CD4-positive, alpha-beta T cell treated with Interleukin-6 at 100 ng/mL for 8 hours (primary cell): ENCODE results near the gene RBM12.
A peak's percentile ranks its signal among the peaks of the same experiment; 100 is the strongest.
"Not testable (repeated sequence)": the region's sequence is repeated elsewhere in the genome, so short reads cannot be mapped to it uniquely, and the experiment has no call there.

Experiments used
- DNase-seq: peaks from one replicate; pipeline ENCODE4 v3.0.0-alpha.2; 2020; ENCODE audit warnings: mixed read lengths, low spot score

RBM12 gene

DNA sequence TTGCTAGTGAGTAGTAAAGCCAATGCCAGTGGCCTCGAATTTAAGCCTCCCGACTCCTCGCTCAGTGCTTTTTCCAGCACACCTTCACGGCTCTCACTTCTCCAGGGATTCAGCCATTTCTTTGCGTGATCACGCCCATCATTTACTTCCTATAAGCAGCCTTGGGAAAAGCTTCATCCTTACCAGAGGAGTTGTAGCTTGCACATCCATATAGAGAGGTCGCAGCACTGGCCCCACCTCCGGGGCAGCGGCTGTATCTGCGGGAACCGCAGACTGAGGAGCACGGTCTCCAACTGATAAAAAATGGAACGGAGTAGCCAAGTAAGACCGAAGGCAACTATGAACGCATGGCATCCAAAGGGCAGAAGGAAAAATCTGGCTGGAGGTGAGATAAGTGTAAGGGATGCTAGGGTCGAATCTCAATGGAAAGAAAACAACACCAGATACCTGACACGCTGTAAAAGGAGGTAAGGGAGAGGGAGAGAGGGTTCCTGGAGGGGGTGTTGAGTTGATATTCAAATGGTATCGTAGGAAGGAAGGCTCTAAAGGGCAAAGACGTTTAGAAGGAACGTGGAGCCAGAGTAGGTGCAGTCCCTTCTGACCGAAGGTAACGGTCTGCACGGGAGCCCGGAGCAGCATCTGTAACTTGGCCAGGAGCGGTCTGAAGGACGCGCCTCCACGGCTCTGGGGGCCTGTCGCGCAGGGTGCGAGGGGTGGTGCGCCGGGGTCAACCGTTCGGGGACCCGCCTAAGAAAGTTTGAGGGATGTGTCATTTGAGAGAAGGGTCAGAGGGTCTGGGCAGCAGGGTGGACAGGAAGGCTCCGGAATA lies 33.8 kb upstream of the RBM12 start:
- no peak for DNase-seq

DNA sequence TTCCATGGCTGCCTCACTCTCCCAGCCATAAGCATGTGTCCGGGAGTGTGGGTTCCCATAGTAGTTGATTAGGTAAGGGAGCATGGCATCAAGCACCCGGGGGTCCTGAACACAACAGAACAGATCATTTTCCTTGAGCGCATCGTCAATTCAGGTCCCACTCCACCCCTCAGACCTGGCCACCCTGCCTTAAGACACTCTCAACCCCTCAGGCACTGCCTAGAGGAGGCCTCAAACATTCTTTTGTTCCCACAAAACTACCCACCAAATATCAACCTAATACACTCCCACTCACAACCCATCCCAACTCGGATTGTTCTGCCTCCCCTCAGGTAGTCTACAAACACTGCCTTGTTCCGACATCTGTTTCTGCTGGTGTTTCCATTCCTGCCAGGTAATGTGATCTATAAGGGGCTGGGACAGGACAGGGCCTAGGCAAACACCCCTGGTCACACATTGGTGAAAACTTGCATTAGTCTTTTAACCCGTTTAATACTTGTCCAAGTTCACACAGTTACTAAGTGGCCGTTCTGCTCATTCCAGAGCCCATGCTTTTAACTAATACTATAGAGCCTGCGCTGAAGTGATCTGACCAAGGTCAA lies 33.1 kb upstream of the RBM12 start:
- DNase-seq = no peak

DNA sequence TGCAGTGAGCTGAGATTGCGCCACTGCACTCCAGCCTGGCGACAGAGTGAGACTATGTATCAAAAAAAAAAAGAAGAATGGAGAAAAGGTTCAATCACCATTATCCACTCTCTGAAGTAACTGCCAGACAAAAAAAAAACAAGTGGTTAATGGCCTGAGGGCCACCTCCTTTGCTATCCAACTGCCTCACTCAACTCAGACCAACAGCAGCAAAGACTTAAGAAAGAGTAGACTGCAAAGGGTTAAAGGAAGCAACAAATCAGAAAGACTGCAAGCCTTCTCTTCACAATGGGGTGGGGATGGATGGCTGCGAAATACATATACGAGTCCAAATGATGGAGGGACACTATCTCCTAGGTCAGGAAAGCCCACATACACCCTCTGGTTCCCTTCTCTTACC lies 31.3 kb upstream of the RBM12 start:
- DNase-seq = no peak

DNA sequence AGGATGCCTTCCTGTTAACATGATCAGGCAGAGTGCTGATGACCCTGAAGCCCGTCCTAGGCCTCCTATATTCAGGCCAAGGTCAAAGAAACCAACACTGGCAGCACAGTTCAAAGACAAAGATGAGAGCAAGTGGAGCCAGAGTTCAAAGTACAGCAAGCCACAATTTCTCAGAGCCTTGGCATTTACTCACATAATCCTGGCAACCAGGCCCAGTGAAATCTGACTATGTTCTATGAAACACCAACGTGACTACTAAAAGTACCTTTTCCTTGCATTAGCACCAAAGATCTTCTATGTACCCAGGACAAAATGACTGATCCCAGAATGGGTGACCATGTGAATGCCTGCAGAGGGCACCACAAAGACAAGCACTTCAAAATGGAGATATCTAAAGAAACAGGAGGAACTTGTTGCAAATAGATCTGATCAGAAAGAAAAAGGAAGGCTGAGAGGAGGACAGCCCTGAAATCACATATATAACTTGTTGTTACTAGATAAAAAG lies 30.6 kb upstream of the RBM12 start:
- DNase-seq = no peak

DNA sequence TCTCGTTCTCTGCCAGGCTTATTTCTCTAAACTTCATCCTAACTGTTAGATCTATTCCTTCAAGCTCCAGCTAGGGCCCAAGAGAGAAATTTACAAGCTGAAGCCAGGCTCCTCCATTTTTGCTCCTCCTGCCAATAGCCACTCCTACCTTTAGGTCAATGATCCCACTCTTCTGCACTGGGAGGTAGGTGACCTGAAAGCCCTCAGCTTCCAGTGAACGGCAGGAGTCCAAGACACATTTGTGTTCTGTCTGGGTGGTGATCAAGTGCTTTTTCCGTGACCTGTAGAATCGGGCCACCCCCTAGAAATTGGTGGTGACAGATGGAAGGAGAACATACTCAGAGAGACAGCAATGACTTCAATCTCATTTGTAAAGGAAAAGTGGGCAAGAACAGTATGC lies 25.6 kb upstream of the RBM12 start:
- DNase-seq = no peak

DNA sequence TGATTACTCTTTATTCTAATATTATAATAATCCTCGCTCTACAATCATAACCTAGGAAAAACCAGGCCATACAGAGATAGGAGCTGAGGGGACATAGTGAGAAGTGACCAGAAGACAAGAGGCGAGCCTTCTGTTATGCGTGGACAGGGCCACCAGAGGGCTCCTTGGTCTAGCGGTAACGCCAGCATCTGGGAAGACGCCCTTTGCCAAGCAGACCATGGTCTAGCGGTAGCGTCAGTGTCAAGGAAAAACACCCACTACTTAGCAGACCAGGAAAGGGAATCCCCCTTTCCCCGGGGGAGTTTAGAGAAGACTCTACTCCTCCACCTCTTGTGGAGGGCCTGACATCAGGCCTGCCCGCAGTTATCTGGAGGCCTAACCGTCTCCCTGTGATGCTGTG lies 22.2 kb upstream of the RBM12 start:
- DNase-seq = not testable (repeated sequence)

DNA sequence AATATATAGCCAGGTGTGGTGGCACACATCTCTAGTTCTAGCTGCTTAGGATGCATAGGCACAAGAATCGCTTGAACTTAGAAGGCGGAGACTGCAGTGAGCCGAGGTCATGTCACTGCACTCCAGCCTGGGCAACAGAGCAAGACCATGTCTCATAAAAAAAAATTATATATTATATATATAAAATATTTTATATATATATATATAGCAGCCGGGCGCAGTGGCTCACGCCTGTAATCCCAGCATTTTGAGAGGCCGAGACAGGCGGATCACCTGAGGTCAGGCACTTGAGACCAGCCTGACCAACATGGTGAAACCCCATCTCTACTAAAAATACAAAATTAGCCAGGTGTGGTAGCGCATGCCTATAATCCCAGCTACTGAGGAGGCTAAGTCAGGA lies 20.7 kb upstream of the RBM12 start:
- not testable (repeated sequence) for DNase-seq

DNA sequence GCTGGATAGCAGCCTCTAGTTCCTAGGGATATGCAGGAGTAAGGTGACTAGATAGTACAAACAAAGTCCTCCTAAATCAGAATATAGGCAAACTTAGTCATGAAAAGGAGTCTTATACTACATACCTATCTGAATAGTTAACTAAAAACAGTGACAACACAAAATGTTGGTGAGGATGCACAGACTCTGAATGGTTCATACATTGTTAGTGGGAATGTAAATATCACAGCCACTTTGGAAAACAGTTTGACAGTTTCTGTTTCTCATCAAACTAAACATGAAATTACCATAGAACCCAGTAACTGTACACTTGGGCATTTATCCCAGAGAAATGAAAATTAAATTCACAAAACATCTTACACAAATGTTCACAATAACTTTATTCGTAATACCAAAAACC lies 17.3 kb upstream of the RBM12 start:
- no peak for DNase-seq

DNA sequence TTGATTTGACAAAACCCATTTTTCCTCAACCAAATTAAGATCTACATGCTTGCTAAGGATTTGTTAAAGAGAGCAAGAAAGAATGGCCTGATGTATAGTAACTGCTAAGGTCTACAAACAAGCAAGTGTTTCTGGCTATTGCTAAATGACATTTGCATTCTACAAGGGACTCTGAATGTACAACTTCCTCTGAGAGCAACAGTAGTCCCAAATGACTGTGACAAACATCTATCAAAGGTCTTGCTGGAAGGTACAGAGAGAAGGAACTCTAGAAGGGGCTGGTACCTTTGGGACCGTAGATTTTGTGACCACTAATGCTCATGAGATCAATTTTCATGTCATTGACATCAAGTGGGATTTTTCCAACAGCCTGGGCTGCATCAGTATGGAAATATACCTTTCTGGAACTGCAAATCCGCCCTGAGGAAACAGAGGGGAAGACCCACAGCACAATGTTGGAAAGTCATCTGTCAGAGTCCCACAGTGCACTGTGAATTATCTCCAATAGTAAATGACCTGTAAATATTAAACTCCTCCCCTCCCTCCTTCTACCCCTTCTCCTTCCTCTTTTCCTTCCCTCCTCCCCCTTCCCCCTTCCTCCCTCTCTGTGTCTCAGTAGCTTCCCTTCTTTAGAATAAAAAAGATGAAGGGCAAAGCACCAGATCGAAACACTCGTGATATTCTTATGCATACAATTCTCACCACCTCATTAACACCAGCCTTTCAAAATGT lies 15.9 kb upstream of the RBM12 start:
- no peak for DNase-seq

DNA sequence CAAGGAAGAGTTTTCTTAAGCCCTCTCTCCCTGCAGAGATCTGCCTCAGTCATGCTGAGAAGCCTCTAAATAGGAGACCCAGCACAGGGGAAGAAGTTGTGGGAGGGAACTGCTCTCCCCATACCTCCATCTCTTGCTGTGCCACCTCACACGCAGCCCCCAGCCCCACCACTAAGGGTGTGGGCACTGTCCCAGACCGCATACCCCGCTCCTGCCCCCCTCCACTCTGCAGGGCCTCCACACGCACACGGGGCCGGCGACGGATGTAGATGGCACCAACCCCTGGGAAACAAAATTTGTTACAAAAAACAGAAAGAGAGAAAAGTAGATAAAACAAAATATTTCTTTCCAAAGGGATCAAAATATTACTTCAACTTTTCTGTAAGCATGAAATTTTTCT lies 10.2 kb upstream of the RBM12 start:
- DNase-seq = no peak

DNA sequence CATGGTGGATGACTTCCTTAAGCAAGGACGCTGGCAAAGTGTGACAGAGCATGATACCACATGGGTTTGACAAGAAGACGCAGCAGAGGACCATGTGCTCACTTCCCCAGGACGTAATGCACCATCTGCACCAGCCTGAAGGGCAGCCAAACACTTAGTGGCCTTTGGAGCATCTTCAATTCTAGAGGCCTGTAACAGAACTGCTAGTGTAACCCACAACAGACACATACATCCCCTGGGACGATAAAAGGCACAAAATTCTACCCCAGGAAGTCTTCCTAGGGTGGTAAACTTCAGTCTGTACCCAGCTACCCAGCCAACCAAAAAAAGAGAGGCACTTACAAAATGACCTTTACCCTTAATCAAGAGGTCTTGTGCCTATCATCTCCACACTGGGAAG lies 9.2 kb upstream of the RBM12 start:
- no peak for DNase-seq

DNA sequence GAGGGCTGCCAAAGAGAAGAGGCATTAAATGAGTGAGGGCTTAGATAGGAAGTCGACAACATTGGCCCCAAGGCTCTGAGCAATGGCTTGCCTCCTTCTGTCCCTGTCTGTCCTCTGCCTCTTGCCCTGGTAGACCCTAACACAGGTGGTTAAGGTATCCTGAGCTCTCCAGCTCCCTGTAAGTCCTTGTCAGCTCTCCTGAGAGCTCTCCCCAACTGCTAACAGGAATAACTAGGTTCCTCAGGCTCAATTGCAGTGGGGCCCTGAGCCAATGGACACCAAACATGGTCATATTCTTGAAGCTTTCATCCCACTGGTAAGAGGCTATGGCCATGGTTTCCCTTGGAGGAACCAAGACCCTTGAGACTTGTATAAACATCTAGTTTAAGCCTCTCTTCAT lies 5.0 kb upstream of the RBM12 start:
- DNase-seq = no peak

DNA sequence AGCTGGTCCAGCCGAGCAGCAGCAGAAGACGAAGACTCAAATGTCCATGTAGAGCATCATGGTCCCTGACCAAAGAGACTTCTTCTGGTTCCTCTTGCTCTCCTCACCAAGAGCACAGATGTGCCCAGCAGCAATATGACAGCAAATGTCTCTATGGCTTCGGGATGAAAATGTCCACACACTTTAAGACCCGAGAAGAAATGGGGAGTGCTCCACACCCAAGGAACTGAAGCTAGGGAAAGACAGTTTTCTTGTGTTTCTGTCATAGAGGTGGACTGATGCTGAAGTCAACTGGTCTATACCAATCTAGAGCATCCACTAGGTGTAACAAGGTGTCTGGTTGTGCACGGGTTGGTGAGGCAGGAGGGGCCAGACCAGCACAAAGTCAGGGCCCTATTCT lies 4.5 kb upstream of the RBM12 start:
- no peak for DNase-seq

DNA sequence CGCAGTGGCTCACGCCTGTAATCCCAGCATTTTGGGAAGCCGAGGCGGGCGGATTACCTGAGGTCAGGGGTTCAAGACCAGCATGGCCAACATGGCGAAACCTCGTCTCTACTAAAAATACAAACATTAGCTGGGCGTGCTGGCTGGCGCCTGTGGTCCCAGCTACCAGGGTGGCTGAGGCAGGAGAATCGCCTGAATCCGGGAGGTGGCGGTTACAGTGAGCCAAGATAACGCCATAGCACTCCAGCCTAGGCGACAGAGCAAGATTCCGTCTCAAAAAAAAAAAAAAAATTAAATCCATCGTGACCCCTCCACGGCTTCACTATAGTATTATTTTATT lies 1.2 kb upstream of the RBM12 start:
- DNase-seq = no peak

DNA sequence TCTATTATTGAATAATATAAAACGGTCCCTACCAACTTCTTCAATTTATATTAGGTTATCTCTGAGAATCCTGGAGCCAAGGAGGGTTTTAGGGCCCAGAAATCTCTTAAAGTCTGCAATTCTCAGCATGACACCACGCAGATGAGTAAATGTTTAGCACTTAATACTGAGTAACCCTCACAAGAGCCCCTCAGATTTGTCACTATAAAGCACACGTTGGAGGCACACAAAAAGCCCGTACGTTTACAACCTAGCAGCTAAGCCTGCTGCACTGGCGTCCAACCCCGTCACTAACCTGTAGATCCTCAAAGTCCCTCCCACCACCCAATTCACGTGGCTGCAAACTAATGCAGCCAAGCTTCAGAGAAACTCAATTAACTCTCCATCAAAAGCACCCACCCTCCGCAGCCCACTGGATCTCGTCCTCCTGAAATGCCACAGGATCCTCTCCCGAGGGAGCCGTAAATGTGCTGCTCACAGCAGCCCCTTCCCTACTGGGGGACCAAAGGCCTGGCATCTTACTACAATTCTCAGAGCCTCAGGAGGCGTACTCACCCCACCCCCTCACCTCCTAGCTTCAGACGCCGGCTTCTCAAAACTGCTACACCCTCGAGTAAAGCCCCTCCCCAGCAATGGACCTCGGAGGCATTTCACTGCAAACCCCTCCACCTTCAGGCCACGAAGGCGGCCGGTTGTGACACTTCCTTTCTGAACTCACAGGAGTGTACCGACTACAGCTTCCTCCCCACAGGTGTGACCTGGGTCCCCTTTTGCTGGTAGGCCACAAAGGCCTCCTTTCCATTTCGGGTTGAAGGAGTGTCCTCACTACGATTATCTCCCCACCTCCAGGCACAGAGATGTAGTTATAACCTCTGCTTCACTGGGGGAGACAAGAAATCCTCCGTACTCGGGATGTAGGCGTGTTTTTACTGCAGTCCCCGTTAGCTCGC lies 909 bp downstream of the RBM12 start:
- peak; percentile 60 for DNase-seq

DNA sequence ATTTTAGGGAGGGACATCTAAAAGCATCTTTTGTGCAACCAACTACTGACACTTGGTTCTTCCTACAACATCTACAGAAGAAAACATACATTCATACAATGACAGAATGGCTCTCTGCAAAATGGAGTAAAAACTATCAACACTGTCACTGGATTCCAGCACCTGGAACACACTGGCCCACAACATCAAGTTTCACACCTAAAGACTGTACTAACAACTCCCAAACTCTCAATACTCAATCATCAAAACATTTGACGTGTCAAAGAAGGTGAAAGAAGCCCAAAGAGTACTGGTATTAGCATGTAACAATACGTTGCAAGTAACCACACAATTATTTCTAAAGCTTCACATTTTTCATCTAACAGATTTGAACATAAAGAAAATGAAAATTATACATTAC lies 2.1 kb downstream of the RBM12 start:
- no peak for DNase-seq

DNA sequence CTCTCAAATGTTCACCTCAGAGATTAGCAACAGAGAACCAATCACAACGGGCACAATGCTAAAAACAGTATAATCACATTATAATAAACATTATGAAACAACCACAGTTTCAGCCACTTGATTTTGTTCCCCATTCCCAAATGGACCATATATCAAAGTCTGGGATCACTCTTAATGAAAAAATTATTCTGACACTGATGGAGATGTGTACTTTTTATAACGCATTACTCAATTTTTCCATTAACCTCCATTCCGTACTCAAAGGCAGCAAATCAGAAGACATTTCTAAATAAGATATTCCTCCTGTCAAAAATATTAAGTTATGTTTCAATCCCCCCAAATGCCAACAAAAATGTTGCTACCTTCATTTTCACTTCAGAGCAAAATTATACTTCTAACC lies 2.8 kb downstream of the RBM12 start:
- DNase-seq = no peak

DNA sequence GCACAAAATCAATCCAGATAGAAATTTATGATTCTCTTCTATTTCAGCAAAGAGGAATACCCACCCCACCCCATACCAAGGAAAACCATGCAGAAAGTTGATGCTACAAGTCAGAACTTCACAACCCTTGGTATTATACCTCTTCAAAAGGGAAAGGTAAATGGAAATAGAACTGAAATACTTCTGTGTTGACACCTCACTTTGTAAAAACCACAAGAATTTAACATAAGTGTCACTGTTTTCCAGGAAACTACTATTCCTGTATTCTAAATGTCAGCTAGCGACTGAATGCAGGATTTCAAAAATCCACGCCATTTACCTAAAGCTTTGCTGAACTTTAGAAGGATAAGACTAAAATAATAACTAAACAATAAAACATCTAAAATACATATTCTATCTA lies 3.6 kb downstream of the RBM12 start:
- DNase-seq = no peak

DNA sequence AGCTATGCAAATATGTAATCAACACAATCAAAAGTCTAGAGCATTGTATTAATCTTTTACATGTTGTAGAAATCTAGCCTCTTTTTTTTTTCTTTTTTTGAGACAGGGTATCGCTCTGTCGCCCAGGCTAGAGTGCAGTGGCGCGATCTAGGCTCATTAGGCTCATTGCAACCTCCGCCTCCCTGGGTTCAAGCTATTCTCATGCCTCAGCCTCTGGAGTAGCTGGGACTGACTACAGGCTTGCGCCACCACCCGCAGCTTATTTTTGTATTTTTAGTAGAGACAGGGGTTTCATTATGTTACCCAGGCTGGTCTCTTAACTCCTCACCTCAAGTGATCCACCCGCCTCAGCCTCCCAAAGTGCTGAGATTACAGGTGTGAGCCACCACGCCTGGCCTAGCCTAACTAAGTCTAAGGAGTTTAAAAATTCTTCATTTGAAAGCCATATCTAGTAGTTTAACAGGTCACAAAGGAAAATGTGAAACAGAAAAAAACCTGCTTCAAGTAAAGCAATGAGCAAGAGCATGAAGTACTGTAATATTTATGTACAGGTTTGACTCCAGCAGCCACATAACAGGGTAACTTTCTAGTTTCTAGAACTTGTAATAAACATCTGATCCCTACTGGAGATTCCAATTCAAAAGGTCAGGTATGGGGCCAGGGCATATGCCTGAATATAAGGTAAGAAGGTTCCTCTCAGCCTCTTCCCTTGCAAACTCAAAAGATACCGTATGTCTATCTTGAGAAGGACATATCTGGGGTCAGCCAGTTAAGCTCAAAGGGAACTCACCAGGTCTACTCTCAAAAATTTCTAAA lies 4.4 kb downstream of the RBM12 start:
- no peak for DNase-seq

DNA sequence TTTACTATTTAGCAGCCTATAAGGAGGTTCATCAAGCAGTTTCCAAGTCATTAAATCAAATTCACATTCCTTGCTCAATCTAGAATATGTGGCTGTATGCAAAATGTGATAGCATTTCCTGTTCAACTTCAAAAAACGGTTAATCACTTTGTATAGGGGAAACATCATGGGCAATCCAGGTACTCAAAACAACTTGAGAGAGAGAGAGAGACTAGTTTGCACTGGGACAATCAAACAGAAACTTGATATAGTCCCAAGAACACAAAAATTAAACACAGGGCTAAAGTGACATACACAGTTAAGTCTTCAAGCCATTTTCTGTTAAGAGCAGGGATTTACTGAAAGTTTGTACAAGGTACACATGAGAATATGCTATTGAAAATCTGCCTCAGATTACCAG lies 7.4 kb downstream of the RBM12 start:
- DNase-seq = no peak

DNA sequence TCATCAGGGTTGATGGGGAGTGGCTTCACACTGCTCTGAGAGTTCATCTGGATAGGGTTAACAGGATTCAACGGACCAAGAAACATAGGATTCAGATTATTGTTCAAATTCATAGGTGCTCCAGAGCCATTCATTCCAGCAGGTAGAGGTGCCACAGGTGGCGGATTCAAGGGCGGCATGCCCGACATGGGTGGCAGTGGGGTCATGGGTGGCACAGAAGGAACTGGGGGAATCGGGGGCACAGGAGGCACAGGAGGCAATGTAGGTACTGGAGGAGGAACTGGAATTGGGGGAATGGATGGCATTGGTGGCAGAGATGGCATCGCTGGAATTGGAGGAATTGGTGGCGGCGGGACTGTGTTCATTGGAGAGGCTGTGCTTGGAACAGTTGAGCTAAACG lies 10.3 kb downstream of the RBM12 start:
- no peak for DNase-seq
